HG02870 (cell line): Measurements from ENCODE around the gene CENPP.
"Not testable (repeated sequence)": the region's sequence is repeated elsewhere in the genome, so short reads cannot be mapped to it uniquely, and the experiment has no call there.

Source experiments
- ATAC-seq: cut with Tn5 transposase; IDR thresholded peaks from one replicate; pipeline ENCODE4 v1.9.1; 2021; ENCODE audit warnings: mild to moderate bottlenecking, moderate library complexity; ENCODE audit not compliant: unreplicated experiment

CENPP gene

DNA sequence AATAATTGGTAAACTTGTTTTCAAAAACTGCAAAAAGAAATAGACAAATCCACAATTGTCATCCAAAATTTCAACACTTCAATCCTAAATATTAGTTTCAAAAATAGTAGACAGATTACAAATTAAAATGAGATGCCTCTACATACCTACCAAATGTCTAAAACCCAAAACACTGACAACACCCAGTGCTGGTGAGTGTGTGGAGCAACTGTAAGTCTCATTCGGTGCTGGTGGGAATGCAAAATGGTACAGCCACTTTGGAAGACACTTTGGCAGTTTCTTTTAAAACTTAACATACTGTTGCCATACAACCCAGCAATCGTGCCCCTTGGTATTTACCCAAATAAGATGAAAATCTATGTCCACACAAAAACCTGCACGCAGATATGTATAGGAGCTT, 203.4 kb downstream of the CENPP start:
- ATAC-seq = no peak

DNA sequence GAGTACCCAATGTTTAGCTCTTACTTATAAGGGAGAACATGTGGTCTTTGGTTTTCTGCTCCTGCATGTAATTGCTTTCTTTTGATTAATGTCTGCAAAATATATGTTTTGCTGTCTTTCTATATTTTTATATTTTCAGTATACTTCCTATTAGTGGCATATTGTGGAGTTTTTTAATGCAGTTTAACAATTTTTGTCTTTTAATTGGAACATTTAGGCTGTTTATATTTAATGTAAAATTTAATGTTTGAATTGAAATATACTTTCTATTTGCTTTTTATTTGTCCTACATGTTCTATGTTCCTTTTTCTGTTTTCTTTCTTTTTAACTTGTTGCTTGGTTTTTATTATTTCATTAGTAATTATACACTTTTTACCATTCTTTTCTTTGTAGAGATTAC, 205.1 kb downstream of the CENPP start:
- no peak for ATAC-seq

DNA sequence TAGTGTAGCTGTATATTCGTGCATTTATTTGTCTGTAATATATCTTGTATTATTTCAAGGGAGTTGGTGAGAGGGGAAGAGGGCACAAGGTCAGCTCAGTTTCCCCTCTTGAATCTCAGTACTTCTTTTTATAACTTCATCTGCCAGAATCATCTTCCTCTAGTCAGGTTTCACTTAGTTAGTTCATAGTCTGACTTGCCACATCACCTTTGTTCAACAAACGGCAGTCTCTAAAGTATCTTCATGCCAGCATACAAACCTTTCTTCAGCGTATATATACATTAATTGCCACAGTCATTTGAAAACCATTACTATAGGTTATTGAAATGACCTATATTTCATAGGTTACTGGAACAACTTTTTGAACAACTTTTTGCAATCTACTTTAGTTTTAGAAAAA, 208.5 kb downstream of the CENPP start:
- peak; percentile 22 for ATAC-seq

DNA sequence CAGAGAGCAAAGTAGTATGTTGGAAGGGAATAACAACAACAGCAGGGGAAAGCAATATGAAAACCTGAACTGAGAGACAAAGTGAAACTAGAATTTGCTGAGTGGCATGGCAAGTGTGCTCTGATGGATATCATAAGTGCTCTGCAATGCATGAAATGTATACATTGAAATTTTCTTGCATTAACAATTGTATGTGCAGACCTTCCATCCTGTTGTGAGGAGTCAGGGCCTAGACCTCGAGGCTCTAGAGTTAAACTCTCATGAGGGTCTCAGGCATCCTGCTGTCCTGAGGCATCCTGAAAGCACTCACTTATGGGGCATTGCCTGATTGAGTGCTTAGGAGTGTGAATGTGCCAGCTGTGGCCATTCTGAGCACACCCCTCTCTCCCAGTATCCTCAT, 208.9 kb downstream of the CENPP start:
- peak; percentile 50 for ATAC-seq

DNA sequence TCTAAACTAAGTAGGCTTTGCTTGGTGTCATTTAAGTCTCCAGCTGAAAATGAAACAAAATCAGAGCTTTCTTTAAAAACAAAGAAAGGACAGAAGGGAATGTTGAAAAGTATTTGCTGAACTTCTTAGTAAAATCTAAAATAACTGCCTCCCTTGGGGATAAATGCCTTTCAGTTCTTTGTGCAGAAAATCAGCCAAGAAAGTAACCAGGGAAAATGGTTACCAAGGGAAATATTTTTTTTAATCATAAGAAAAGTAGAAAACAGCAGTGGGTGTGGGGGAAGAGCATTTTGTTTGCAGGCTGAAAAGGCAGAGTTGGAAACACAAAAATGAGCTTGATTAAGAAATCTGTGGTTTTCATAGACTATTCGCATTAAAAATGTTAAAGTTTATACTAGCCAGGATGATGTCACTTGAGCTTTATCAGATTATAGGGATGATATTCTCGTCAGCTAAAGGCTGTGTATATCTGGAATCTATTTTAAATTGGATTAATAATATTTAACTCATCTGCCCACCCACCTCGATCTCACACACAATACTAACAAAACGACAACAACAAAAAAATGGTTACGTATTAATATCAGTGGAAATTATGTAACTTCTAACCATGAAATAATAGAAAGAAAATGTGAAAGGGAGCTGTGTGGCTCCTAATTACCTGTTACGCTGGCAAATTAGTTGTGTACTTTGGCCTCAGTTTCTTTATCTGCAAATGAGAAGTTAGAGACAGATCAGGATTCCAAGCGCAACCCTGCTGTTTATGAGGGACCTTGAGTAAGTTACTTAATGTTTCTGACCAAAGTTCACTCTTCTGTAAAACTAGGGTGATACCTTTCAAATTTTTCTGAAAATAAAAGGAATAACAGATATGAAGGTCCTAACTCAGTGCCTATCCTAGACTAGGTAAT, 210.4 kb downstream of the CENPP start, which contains the start of gene ECM2:
Gene ECM2 (minus strand): TSS at position 51 of the 911 bp plus-strand sequence. CDS start 13,124 bp downstream, outside the sequence.
- ATAC-seq = no peak

DNA sequence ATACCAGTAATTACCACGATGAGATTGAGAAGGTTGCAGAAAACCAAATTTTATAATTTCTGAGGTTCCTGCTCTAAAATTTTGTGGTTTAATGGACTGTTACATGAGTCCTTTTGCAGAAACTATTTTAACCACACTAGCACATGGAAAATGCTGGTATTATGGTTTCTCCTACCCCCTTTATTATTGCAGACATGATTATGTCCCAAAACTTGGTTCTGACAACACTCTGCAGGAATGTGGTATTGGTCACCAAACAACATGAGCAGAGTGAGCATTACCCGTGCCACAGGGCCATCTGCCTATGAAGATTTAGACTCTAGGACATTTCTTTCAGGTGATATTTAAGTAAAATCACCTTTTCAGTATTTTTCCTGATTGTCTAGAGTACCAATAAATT, 212.8 kb downstream of the CENPP start:
- no peak for ATAC-seq

DNA sequence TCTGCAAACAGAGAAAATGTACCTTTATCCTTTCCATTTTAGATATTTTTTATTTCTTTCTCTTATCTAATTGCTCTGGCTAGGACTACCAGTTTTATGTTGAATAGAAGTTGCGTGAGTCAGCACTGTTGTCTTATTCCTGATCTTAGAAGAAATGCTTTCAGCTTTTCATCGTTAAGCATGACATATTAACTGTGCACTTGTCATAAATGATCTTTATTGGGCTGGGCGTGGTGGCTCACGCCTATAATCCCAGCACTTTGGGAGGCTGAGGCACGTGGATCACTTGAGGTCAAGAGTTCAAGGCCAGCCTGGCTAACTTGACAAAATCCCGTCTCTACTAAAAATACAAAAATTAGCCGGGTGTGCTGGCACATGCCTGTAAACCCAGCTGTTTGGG, 218.2 kb downstream of the CENPP start:
- ATAC-seq = no peak

DNA sequence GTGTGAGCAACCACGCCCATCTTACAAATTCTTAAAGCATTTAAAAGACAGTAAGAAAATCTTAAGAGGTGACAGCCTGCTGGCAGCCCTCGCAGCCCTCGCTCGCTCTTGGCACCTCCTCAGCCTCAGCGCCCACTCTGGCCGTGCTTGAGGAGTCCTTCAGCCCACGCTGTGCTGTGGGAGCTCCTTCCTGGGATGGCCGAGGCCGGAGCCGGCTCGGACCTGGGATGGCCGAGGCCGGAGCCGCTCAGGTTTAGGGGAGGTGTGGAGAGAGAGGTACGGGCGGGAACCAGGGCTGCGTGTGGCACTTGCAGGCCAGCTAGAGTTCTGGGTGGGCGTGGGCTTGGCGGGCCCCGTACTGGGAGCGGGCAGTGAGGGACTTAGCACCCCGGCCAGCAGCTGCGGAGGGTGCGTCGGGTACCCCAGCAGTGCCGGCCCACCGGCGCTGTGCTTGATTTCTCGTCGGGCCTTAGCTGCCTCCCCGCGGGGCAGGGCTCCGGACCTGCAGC, 219.3 kb downstream of the CENPP start:
- ATAC-seq = no peak

DNA sequence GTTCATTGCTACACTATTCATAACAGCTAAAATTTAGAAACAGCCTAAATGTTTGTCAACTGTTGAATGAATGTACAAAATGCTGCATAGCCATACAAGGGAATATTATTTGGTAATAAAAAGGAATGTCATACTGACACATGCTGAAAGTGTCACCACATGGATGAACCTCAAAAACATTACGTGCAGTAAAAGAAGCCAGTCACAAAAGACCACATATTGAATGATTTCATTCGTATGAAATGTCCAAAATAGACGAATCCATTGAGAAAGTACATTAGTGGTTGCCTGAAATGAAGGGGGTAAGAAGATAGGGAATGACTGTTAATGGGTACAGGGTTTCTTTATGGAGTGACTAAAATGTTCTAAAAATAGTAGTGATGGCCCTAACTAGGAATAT, 221.6 kb downstream of the CENPP start:
- no peak for ATAC-seq

DNA sequence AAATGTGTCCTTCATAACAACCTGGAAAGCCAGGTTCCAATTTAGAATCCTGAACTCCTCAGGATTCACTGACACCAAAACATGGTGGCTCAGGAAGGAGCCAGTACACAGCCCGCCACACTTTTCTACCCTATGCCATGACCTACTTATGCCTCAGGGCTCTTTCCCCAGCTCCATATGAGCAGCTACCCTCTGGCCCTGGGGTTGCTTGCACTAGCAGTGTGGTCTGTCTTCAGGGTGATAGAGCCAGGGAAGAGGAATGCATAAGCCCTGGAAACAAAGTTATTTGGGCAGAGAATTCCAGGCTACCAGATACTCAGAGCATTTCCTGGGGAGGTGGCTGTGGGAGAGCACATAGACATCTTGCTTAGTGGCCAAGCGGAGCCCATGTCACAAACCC, 225.0 kb downstream of the CENPP start:
- no peak for ATAC-seq

DNA sequence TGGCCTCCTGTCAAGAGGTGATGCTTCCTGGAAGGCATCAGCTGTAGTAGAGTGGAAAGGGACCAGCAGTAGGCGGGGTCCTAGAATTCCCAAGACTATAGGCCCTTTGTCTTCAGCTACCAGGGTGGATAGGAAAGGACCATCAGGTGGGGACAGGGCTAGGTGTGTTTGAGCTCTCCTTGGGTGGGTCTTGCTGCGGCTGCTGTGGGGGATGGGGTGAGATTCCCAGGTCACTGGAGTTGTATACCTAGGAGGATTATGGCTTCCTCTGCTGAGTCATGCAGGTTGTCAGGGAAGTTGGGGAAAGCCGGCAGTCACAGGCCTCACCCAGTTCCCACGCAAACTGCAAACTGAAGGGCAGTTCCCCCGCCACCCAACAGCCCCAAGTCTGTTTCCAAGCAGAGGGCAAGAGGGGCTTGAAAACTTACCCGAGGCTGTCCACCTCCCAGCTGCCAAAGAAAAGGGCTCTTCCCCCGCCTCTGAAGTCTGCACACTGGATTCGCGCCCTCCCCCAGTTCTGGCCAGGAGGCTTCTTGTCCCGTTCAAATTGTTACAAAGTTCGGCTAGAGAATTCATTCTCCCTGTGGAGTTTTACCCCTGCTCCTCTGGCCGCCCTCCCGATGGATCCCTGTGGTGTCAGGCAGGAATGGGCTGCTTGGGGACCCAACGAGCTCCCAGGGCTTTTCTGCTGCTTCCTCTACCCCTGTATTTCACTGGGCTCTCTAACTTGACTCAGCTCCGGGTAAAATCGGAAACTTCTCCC, 233.0 kb downstream of the CENPP start:
- no peak for ATAC-seq

DNA sequence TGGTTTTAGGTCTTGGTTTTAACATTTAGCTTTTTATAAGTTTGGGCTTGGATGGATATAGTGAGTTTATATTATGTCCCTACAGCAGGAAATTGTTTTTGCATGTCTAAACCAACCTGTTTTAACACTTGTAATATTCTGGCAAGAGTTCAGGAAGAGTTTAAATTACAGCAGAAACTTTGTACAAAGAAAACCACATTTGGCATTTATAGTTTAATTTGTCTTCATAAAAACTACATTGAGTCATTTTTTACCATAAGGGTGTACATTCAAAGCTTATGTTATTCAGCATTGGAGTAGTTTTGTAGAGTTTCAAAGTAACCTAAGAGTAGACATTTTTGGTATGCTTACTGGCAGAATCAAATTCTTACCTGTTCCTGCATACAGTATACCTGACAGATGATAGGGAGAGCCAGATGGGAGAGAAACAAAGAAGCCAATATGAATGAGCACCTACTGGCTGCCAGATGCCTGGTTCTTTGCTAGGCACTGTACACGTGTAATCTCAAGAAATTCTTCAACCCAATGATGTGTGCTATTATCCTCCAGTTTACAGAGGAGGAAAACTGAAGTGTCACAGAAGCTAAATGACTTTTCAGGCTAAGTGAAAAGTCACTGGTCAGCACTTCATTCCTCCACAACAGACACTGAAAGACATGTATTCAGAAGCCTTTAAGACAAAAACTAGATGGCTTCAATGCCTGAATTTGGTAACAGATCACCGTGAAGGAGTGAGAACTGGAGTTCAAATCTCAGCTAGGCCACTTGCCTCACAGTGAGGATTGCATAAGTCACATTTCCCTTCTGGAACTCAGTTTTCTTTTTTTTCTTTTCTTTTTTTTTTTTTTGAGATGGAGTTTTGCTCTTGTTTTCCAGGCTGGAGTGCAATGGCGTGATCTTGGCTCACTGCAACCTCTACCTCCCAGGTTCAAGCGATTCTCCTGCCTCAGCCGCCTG, 235.9 kb downstream of the CENPP start:
- ATAC-seq = no peak

DNA sequence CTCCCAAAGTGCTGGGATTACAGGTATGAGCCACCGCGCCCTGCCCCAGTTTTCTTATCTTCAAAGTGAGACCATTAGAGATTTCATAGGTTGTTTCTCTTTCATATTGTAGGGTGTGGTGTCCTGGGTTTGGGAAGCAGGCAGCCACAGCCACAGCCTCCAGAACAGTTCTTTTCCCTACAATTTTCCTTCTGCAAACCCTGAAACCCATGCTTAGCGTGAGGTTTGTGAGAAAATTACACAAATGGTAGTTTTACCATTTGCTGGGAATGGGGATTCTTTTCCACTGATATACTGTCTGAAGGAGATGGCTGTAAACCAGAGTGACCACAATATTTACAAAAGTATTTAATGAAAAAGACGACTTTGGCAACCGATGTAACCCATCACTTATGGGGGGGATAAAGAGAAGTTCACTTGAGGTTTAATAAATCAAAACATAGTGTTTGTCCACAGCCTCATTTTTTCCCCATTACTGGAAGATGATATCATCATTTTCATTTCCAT, 236.8 kb downstream of the CENPP start:
- no peak for ATAC-seq

DNA sequence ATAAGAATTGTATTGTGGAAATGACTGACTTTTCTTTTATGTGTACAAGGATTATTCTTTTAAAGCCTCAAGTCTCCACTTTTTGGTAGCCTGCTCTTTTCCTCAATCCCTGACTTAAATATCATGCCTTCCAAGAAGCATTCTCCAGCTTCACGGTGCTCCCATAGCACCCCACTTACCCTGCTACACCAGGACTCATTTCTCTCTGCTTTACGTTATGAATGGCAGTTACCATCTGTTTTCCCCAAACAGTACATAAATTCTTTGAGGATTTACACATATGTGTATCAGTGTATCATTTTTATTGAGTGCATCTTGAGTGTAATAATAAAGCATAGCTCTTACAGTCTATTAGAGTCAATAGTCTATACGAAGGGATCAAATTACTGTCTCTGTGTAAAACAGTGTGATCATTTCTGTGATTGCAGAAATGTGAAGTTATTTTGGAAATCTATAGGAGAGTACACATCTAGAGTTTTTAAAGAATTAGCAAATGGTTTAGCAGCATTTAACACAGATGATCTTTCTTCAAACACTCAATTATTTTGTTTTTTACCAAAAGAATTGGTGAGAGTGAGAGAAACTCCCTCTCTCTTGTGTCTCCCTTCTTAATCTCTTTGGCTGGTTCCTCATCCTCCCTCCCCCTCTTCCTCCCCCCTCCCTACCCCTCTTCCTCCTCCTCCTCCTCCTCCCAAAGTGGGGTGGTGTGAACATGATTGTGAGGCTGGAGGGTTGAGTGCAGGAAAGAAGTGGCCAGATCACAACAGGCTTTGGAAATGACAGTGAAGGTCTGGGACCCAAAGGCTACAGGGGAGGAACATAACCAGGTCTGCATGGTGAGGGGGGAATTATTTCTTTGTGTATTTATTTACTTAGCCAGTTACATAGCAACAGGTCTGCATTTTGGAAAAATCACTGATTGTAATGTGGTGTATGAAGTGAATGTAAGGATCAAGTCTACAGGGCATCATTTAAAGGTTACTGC, 237.7 kb downstream of the CENPP start:
- no peak for ATAC-seq

DNA sequence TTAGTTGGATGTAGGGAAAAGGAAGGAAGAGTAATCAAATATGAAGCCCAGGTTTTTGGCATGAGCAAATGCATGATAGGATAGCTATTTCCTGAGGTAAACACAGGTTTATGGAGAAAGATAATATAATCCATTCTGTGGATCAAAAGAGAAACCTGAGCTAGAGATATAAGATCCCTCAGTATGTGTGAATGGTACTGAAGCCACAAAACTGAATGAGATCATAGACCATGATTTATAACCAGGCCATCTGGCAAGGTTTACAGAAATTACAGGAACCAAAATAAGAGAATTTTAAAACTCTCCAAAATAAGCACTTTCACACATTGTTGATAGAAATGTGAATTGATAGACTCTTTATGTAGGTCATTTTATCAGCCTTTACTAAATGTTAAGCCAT, 238.8 kb downstream of the CENPP start:
- no peak for ATAC-seq

DNA sequence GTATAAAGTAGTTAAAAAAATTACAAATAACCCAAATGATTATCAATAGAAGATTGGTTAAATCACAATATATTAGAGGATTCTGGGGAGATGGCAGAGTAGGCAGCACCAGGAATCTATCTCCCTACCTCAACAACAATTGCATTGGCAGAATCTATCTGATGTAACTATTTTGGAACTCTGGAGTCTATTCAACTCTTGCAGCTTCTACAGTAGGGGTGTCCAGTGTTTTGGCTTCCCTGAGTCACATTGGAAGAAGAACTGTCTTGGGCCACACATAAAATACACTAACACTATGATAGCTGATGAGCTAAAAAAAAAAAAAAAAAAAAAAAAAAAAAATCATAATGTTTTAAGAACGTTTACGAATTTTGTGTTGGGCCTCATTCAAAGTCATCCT, 239.2 kb downstream of the CENPP start:
- no peak for ATAC-seq

DNA sequence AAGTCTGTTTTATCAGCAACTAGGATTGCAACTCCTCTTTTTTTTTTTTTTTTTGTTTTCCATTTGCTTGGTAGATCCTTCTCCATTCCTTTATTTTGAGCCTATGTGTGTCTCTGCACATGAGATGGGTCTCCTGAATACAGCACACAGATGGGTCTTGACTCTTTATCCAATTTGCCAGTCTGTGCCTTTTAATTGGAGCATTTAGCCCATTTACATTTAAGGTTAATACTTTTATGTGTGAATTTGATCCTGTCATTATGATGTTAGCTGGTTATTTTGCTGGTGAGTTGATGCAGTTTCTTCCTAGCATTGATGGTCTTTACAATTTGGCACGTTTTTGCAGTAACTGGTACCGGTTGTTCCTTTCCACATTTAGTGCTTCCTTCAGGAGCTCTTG, 246.1 kb downstream of the CENPP start:
- not testable (repeated sequence) for ATAC-seq

DNA sequence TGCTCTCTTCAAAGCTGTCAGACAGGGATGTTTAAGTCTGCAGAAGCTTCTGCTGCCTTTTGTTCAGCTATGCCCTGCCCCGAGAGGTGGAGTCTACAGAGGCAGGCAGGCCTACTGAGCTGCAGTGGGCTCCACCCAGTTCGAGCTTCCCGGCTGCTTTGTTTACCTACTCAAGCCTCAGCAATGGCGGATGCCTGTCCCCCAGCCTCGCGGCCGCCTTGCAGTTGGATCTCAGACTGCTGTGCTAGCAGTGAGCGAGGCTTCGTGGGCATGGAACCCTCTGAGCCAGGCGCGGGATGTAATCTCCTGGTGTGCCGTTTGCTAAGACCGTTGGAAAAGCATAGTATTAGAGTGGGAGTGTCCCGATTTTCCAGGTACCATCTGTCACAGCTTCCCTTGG, 247.9 kb downstream of the CENPP start:
- ATAC-seq = not testable (repeated sequence)

DNA sequence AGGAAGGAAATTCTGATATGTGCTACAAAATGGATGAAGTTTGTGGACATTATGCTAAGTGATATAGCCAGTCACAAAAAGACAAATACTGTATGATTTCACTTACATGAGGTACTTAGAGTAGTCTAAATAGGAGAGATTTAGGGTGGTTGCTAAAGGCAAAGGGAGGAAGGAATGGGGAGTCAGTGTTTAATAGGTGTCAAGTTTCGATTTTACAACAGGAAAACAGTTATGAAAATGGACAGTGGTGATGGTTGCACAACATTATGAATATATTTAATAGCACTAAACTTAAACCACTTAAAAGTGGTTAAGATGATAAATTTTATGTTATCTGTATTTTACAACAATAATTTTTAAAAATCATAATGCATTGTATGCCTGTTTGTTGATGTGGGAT, 250.4 kb downstream of the CENPP start:
- no peak for ATAC-seq
